H9 (cell line): ENCODE results near the gene ASTN2. TPM values are rescaled to one million over a fixed set of nuclear protein-coding genes. Genes with fewer than 3 reads are reported as not detected.

Experiments
- DNase-seq: peaks from one replicate; pipeline ENCODE4 v3.0.0-alpha.2; 2017
- H2AFZ ChIP-seq: one replicate; pipeline ENCODE4 v1.6.1; 2013; ENCODE audit warnings: mild to moderate bottlenecking, low read length, control low read depth, moderate library complexity
- H2AK5ac ChIP-seq: 2 replicates; pipeline ENCODE4 v1.6.1; 2013; ENCODE audit warnings: low read length, control low read depth, mixed read lengths; ENCODE audit not compliant: insufficient read length
- H2BK120ac ChIP-seq: one replicate; pipeline ENCODE4 v1.6.1; 2013; ENCODE audit warnings: low read depth, mild to moderate bottlenecking, low read length, control low read depth, inconsistent platforms; ENCODE audit not compliant: poor library complexity, severe bottlenecking
- H2BK12ac ChIP-seq: 2 replicates; pipeline ENCODE4 v1.6.1; 2013; ENCODE audit warnings: low read length, control low read depth, mixed read lengths, low read depth; ENCODE audit not compliant: insufficient read length
- H2BK15ac ChIP-seq: 2 replicates; pipeline ENCODE4 v1.6.1; 2013; ENCODE audit warnings: low read depth, low read length, control low read depth
- H2BK20ac ChIP-seq: one replicate; pipeline ENCODE4 v1.6.1; 2013; ENCODE audit warnings: low read depth, mild to moderate bottlenecking, low read length, control low read depth, inconsistent platforms; ENCODE audit not compliant: poor library complexity, severe bottlenecking
- H2BK5ac ChIP-seq: 2 replicates; pipeline ENCODE4 v1.6.1; 2013; ENCODE audit warnings: low read length, control low read depth, mixed read lengths; ENCODE audit not compliant: insufficient read length
- H3K14ac ChIP-seq: 2 replicates; pipeline ENCODE4 v1.6.1; 2013; ENCODE audit warnings: low read length, control low read depth; ENCODE audit not compliant: insufficient read depth
- H3K18ac ChIP-seq: 2 replicates; pipeline ENCODE4 v1.6.1; 2013; ENCODE audit warnings: low read depth, mild to moderate bottlenecking, mixed read lengths, low read length, control low read depth; ENCODE audit not compliant: insufficient read length
- H3K23ac ChIP-seq: 2 replicates; pipeline ENCODE4 v1.6.1; 2013; ENCODE audit warnings: low read length, control low read depth, mixed read lengths, low read depth; ENCODE audit not compliant: insufficient read length
- H3K23me2 ChIP-seq: 2 replicates; pipeline ENCODE4 v1.6.1; 2013; ENCODE audit warnings: low read depth, mild to moderate bottlenecking, mixed read lengths, low read length, control low read depth; ENCODE audit not compliant: insufficient read length, poor library complexity, severe bottlenecking
- H3K27ac ChIP-seq: 2 replicates; pipeline ENCODE4 v1.5.1; 2013; ENCODE audit warnings: low read length, control low read depth, mixed read lengths, low read depth; ENCODE audit not compliant: insufficient read length
- H3K27me3 ChIP-seq: 2 replicates; pipeline ENCODE4 v1.6.1; 2013; ENCODE audit warnings: low read length, control low read depth, inconsistent platforms; ENCODE audit not compliant: insufficient read depth
- H3K4ac ChIP-seq: 2 replicates; pipeline ENCODE4 v1.6.1; 2013; ENCODE audit warnings: low read depth, mild to moderate bottlenecking, control low read depth, inconsistent platforms, low read length, moderate library complexity
- H3K4me1 ChIP-seq: 2 replicates; pipeline ENCODE4 v1.6.1; 2013; ENCODE audit warnings: low read length, control low read depth, inconsistent platforms; ENCODE audit not compliant: insufficient read depth
- H3K4me2 ChIP-seq: 2 replicates; pipeline ENCODE4 v1.6.1; 2013; ENCODE audit warnings: low read length, control low read depth, mixed read lengths; ENCODE audit not compliant: insufficient read length, insufficient read depth
- H3K56ac ChIP-seq: 2 replicates; pipeline ENCODE4 v1.6.1; 2013; ENCODE audit warnings: low read depth, mild to moderate bottlenecking, mixed read lengths, low read length, control low read depth; ENCODE audit not compliant: insufficient read length
- H3K79me1 ChIP-seq: 2 replicates; pipeline ENCODE4 v1.6.1; 2013; ENCODE audit warnings: low read depth, mild to moderate bottlenecking, moderate library complexity, low read length, control low read depth, inconsistent platforms; ENCODE audit not compliant: insufficient read depth, poor library complexity, severe bottlenecking
- H3K79me2 ChIP-seq: 2 replicates; pipeline ENCODE4 v1.6.1; 2013; ENCODE audit warnings: low read length, control low read depth, inconsistent platforms; ENCODE audit not compliant: insufficient read depth
- H3K9ac ChIP-seq: 2 replicates; pipeline ENCODE4 v1.6.1; 2013; ENCODE audit warnings: low read length, control low read depth, mixed read lengths; ENCODE audit not compliant: insufficient read length; ENCODE audit errors: extremely low read depth
- H3K9me3 ChIP-seq: one replicate; pipeline ENCODE4 v1.6.1; 2013; ENCODE audit warnings: low read depth, low read length, inconsistent platforms; ENCODE audit not compliant: control insufficient read depth
- H3T11ph ChIP-seq: one replicate; pipeline ENCODE4 v1.6.1; 2013; ENCODE audit warnings: mild to moderate bottlenecking, low read length, control low read depth, inconsistent platforms
- H4K20me1 ChIP-seq: one replicate; pipeline ENCODE4 v1.6.1; 2013; ENCODE audit not compliant: control insufficient read depth, insufficient read length, insufficient read depth
- H4K5ac ChIP-seq: 2 replicates; pipeline ENCODE4 v1.6.1; 2013; ENCODE audit warnings: low read depth, mild to moderate bottlenecking, mixed read lengths, low read length, control low read depth; ENCODE audit not compliant: insufficient read length
- H4K8ac ChIP-seq: replicated peaks from 2 replicates; pipeline ENCODE4 v1.6.1; 2013; ENCODE audit warnings: low read length, control low read depth, mixed read lengths, low read depth; ENCODE audit not compliant: insufficient read length
- H4K91ac ChIP-seq: 2 replicates; pipeline ENCODE4 v1.6.1; 2013; ENCODE audit warnings: low read depth, mild to moderate bottlenecking, moderate library complexity, mixed read lengths, low read length, control low read depth; ENCODE audit not compliant: insufficient read length
- H3K27ac Mint-ChIP-seq, 3 experiments: 2 replicates in 2 of 3; 3 replicates in 1 of 3; pipeline ENCODE4 v1.8.0; 2020 to 2021; ENCODE audit warnings: mixed read lengths in 3 of 3, mild to moderate bottlenecking in 1 of 3, moderate library complexity in 1 of 3
- H3K27me3 Mint-ChIP-seq: 2 replicates; pipeline ENCODE4 v1.8.0; 2021; ENCODE audit warnings: low read depth, mild to moderate bottlenecking, moderate library complexity, mixed read lengths
- H3K36me3 Mint-ChIP-seq, 3 experiments: 2 replicates in 2 of 3; 3 replicates in 1 of 3; pipeline ENCODE4 v1.8.0; 2020 to 2021; ENCODE audit warnings: low read depth in 3 of 3, mixed read lengths in 3 of 3; ENCODE audit not compliant: insufficient read depth in 1 of 3
- H3K4me1 Mint-ChIP-seq, 2 experiments: 2 replicates each; pipeline ENCODE4 v1.8.0; 2020; ENCODE audit warnings: mixed read lengths in 2 of 2
- H3K4me3 Mint-ChIP-seq, 2 experiments: 2 replicates in 1 of 2; 3 replicates in 1 of 2; pipeline ENCODE4 v1.8.0; 2020 to 2021; ENCODE audit warnings: mild to moderate bottlenecking in 2 of 2, mixed read lengths in 2 of 2, moderate library complexity in 1 of 2
- H3K9me3 Mint-ChIP-seq, 2 experiments: 2 replicates in 1 of 2; 3 replicates in 1 of 2; pipeline ENCODE4 v1.8.0; 2020; ENCODE audit warnings: mild to moderate bottlenecking in 2 of 2, mixed read lengths in 2 of 2, moderate library complexity in 1 of 2
- WGBS: extraction: QIAGEN DNeasy Blood & Tissue Kit; methylation state at CpG from one replicate; pipeline ENCODE4 v1.1.7; 2013; ENCODE audit warnings: missing lambda C conversion rate, low lambda C conversion rate, mixed read lengths; ENCODE audit not compliant: insufficient read length; ENCODE audit errors: extremely low coverage; 5-methylcytosine and 5-hydroxymethylcytosine counted together
- total RNA-seq: library from RNA; stranded (reverse); gene quantifications from 2 replicates; pipeline ENCODE4 v1.2.1, GENCODE V29; 2021
- TF ChIP-seq, protein P1 (sequence below): fragments of 200-600 bp; sonication (generic); conservative IDR thresholded peaks from 3 replicates; pipeline ENCODE4 v1.8.0; 2021; ENCODE audit warnings: antibody characterized with exemption, mild to moderate bottlenecking

Gene ASTN2
- total RNA-seq, 1 experiment from 2014 or later: 9.7 TPM

DNA sequence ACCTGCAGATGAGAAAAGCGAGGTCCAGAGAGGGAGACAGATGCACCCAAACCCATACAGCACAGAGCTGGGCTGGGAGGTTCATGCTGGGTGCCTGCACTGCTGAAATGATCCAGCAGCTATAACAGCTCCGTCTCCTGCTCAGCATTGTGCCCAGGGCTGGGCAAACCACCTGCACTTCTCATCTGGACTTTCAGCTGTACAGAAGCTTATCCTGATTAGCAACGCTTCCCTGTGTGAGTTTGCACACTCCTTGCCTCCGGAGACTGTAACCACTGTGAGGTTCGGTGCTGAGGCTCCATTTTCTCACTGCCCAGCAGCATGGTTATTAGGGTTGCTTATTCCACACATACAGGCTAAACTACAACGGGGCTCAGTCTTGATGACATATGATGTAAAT lies 326.1 kb downstream of the ASTN2 start:
- Histone ChIP-seq H3K9ac (no peak overlapping the region), H4K8ac (no peak overlapping the region), H3K23me2 (no peaks in the 10 kb centered on the region), H3K27ac (no peak overlapping the region), H2BK20ac (no peak overlapping the region), H3K4ac (no peak overlapping the region), H3K4me2 (no peak overlapping the region), H2AK5ac (no peak overlapping the region), H4K5ac (no peak overlapping the region), H3K14ac (no peak overlapping the region), H3K79me2 (no peaks in the 10 kb centered on the region), H2BK120ac (no peak overlapping the region), H3K23ac (no peak overlapping the region), H2BK5ac (no peak overlapping the region), H2AFZ (no peak overlapping the region), H3K9me3 (no peaks in the 10 kb centered on the region), H3K56ac (no peak overlapping the region), H2BK15ac (no peak overlapping the region), H3K18ac (no peak overlapping the region), H3T11ph (no peak overlapping the region), H3K27me3 (no peaks in the 10 kb centered on the region), H4K20me1 (no peaks in the 10 kb centered on the region), H4K91ac (no peak overlapping the region), H2BK12ac (no peak overlapping the region), H3K4me1 (peaks cover 17% of the 10 kb centered on the region), H3K79me1 (no peaks in the 10 kb centered on the region)
- WGBS: no CpG with 5 or more reads among the region's 6 CpGs
- Mint-ChIP-seq H3K4me3 (no peak overlapping the region), H3K27ac (no peak overlapping the region), H3K27me3 (no peaks in the 10 kb centered on the region), H3K4me1 (peaks cover 43 to 44% of the 10 kb centered on the region in 2 experiments), H3K36me3 (no peaks in the 10 kb centered on the region), H3K9me3 (no peaks in the 10 kb centered on the region)
- DNase-seq: no peak
- TF ChIP-seq, protein P1, sequence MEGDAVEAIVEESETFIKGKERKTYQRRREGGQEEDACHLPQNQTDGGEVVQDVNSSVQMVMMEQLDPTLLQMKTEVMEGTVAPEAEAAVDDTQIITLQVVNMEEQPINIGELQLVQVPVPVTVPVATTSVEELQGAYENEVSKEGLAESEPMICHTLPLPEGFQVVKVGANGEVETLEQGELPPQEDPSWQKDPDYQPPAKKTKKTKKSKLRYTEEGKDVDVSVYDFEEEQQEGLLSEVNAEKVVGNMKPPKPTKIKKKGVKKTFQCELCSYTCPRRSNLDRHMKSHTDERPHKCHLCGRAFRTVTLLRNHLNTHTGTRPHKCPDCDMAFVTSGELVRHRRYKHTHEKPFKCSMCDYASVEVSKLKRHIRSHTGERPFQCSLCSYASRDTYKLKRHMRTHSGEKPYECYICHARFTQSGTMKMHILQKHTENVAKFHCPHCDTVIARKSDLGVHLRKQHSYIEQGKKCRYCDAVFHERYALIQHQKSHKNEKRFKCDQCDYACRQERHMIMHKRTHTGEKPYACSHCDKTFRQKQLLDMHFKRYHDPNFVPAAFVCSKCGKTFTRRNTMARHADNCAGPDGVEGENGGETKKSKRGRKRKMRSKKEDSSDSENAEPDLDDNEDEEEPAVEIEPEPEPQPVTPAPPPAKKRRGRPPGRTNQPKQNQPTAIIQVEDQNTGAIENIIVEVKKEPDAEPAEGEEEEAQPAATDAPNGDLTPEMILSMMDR: no peak
